ENCODE results near the gene SOWAHA. TPM values are rescaled to one million over a fixed set of nuclear protein-coding genes. Genes with fewer than 3 reads are reported as not detected.

The SOWAHA gene
- polyA plus RNA-seq, 1 donor from 2014 or later = 23.4 TPM

DNA sequence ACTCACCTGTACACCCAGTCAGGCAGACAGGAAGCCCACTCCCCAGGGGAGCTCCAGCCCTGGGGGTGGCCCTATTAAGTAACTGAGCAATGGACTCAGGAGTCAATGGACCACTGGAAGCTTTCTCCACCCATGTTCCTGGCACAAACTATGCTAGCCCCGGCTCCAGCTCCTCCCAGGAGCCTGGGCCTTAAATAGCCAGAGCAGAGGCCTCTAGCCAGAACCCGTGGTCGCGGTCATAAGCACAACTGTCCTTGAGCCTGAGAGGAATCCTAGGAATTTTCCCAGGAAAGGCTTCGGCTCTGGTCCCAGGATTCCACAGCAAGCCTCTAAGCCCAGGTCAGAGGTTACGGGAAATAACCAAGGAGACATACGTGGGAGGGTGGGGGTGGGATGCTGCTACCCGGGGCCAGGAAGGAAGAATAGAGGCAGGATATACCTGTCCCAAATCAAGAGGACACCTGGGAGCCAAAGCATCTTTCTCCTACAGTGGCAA lies 41.6 kb upstream of the SOWAHA start:
- Histone ChIP-seq H3K36me3 (ENCODE audit: insufficient read depth, low read length) (no peaks in the 10 kb centered on the region), H3K9me2 (ENCODE audit: insufficient read depth, low read length) (no peaks in the 10 kb centered on the region), H3K79me2 (replicated peaks; ENCODE audit: insufficient read depth, low read length) (peaks cover 29% of the 10 kb centered on the region), H3K4me3 (ENCODE audit: low read length) (no peak overlapping the region), H2AFZ (ENCODE audit: low read depth, low read length) (no peak overlapping the region), H3K9me3 (ENCODE audit: low read length) (no peaks in the 10 kb centered on the region), H3K27me3 (ENCODE audit: insufficient read depth, low read depth, low read length) (no peaks in the 10 kb centered on the region), H3K4me2 (ENCODE audit: low read length) (no peak overlapping the region), H3K9ac (ENCODE audit: low read length) (no peak overlapping the region), H4K20me1 (ENCODE audit: insufficient read depth) (no peaks in the 10 kb centered on the region), H3F3A (ENCODE audit: insufficient read depth, low read length, poor library complexity, severe bottlenecking) (no peaks in the 10 kb centered on the region), H3K27ac (ENCODE audit: low read length) (no peak overlapping the region)
- TF ChIP-seq POLR2AphosphoS5 (IDR thresholded peaks at IDR 0.05) (no peak), SMC3 (conservative IDR thresholded peaks at IDR 0.05; ENCODE audit: poor library complexity) (no peak), TAF1 (IDR thresholded peaks at IDR 0.05; ENCODE audit: low read depth) (no peak), EZH2 (IDR thresholded peaks at IDR 0.05; ENCODE audit: borderline replicate concordance, insufficient read depth, low read length, poor library complexity, severe bottlenecking) (no peak), MXI1 (conservative IDR thresholded peaks at IDR 0.05; ENCODE audit: poor library complexity, severe bottlenecking) (no peak), EP300 (conservative IDR thresholded peaks at IDR 0.05; ENCODE audit: poor library complexity, severe bottlenecking) (no peak), RAD21 (conservative IDR thresholded peaks at IDR 0.05) (no peak)
- TF ChIP-seq, protein P1, sequence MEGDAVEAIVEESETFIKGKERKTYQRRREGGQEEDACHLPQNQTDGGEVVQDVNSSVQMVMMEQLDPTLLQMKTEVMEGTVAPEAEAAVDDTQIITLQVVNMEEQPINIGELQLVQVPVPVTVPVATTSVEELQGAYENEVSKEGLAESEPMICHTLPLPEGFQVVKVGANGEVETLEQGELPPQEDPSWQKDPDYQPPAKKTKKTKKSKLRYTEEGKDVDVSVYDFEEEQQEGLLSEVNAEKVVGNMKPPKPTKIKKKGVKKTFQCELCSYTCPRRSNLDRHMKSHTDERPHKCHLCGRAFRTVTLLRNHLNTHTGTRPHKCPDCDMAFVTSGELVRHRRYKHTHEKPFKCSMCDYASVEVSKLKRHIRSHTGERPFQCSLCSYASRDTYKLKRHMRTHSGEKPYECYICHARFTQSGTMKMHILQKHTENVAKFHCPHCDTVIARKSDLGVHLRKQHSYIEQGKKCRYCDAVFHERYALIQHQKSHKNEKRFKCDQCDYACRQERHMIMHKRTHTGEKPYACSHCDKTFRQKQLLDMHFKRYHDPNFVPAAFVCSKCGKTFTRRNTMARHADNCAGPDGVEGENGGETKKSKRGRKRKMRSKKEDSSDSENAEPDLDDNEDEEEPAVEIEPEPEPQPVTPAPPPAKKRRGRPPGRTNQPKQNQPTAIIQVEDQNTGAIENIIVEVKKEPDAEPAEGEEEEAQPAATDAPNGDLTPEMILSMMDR (IDR thresholded peaks at IDR 0.05; ENCODE audit: poor library complexity, severe bottlenecking) = no peak
- TF ChIP-seq, protein P2, sequence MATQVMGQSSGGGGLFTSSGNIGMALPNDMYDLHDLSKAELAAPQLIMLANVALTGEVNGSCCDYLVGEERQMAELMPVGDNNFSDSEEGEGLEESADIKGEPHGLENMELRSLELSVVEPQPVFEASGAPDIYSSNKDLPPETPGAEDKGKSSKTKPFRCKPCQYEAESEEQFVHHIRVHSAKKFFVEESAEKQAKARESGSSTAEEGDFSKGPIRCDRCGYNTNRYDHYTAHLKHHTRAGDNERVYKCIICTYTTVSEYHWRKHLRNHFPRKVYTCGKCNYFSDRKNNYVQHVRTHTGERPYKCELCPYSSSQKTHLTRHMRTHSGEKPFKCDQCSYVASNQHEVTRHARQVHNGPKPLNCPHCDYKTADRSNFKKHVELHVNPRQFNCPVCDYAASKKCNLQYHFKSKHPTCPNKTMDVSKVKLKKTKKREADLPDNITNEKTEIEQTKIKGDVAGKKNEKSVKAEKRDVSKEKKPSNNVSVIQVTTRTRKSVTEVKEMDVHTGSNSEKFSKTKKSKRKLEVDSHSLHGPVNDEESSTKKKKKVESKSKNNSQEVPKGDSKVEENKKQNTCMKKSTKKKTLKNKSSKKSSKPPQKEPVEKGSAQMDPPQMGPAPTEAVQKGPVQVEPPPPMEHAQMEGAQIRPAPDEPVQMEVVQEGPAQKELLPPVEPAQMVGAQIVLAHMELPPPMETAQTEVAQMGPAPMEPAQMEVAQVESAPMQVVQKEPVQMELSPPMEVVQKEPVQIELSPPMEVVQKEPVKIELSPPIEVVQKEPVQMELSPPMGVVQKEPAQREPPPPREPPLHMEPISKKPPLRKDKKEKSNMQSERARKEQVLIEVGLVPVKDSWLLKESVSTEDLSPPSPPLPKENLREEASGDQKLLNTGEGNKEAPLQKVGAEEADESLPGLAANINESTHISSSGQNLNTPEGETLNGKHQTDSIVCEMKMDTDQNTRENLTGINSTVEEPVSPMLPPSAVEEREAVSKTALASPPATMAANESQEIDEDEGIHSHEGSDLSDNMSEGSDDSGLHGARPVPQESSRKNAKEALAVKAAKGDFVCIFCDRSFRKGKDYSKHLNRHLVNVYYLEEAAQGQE (IDR thresholded peaks at IDR 0.05; ENCODE audit: borderline replicate concordance) = no peak

DNA sequence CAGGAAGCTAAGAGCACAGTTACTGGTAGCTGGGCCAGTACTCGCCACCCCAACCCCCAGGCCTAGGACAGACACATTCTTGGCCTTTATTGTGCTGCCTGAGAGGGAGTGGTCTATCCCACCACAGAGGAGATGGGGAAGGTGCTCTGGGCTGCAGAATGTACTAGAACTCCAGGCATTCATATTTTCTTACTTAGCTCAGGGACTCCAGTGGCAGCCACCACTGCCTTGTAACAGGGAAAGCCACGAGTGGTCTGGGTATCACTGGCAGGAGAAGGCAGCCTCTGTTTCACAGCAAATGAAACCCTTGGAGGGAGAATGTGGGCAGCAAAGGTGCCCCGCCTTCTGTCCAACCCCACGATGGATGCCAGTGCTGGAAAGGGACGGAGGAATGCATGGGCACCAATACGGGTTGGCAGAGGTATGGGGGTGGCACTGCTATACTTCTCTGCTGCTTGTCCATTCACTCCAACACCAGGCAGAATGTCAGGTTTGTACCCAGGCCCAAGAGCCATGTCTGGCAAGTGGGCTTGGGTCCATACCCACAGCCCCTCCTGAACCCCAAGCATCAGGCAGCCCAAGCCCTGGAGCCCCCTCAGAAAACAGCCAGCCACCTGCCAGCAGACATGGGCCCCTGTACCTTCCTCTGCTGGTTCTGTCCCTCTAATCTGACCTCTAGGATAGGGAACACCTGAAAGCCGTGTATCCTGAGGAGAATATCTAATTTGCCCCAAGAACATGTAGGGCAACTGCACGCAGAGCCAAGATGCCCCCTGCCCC lies 40.6 kb upstream of the SOWAHA start:
- Histone ChIP-seq H3K36me3 (ENCODE audit: insufficient read depth, low read length) (no peaks in the 10 kb centered on the region), H3K9me2 (ENCODE audit: insufficient read depth, low read length) (no peaks in the 10 kb centered on the region), H3K4me2 (ENCODE audit: low read length) (no peak overlapping the region), H3K9ac (ENCODE audit: low read length) (no peak overlapping the region), H3K27ac (ENCODE audit: low read length) (no peak overlapping the region), H3K9me3 (ENCODE audit: low read length) (no peaks in the 10 kb centered on the region), H3F3A (ENCODE audit: insufficient read depth, low read length, poor library complexity, severe bottlenecking) (no peaks in the 10 kb centered on the region), H4K20me1 (ENCODE audit: insufficient read depth) (no peaks in the 10 kb centered on the region), H2AFZ (ENCODE audit: low read depth, low read length) (no peak overlapping the region), H3K79me2 (replicated peaks; ENCODE audit: insufficient read depth, low read length) (peaks cover 29% of the 10 kb centered on the region), H3K4me3 (ENCODE audit: low read length) (no peak overlapping the region), H3K27me3 (ENCODE audit: insufficient read depth, low read depth, low read length) (peaks cover under 1% of the 10 kb centered on the region)
- TF ChIP-seq TAF1 (IDR thresholded peaks at IDR 0.05; ENCODE audit: low read depth) = no peak
- TF ChIP-seq EP300 (conservative IDR thresholded peaks at IDR 0.05; ENCODE audit: poor library complexity, severe bottlenecking) = no peak
- no peak for TF ChIP-seq RAD21 (conservative IDR thresholded peaks at IDR 0.05)

Measured in neural cell (in vitro differentiated cells).